SK-N-SH treated with all-trans-retinoic acid at 6 μM for 48 hours (cell line): ENCODE measurements around the gene FRMD4A.

Experiments
- ARNTL ChIP-seq: fragments of 450-650 bp; formaldehyde crosslinking; IDR thresholded peaks from 2 replicates; pipeline ENCODE4 v1.5.0; 2020; ENCODE audit warnings: low read depth, mild to moderate bottlenecking, moderate library complexity, borderline replicate concordance
- BACH2 ChIP-seq: fragments of 250-450 bp; sonication (Bioruptor Pico); IDR thresholded peaks from 2 replicates; pipeline ENCODE4 v1.9.0; 2021; ENCODE audit warnings: mild to moderate bottlenecking, borderline replicate concordance
- CREB5 ChIP-seq: fragments of 250-450 bp; sonication (Bioruptor Pico); IDR thresholded peaks from 2 replicates; pipeline ENCODE4 v1.5.1; 2020; ENCODE audit warnings: low read depth, mild to moderate bottlenecking, moderate library complexity
- GLIS3 ChIP-seq: fragments of 250-450 bp; sonication (Bioruptor Pico); IDR thresholded peaks from 2 replicates; pipeline ENCODE4 v1.5.0; 2020; ENCODE audit warnings: mild to moderate bottlenecking, moderate library complexity
- PATZ1 ChIP-seq: fragments of 250-450 bp; sonication (Bioruptor Pico); IDR thresholded peaks from 2 replicates; pipeline ENCODE4 v1.8.0; 2020; ENCODE audit warnings: mild to moderate bottlenecking, moderate library complexity, borderline replicate concordance
- POU6F1 ChIP-seq: fragments of 250-450 bp; sonication (Bioruptor Pico); IDR thresholded peaks from 2 replicates; pipeline ENCODE4 v1.8.0; 2021; ENCODE audit warnings: low read depth, mild to moderate bottlenecking, moderate library complexity, borderline replicate concordance
- RARB ChIP-seq: fragments of 250-450 bp; sonication (Bioruptor Pico); IDR thresholded peaks from 2 replicates; pipeline ENCODE4 v1.8.0; 2021; ENCODE audit warnings: mild to moderate bottlenecking, moderate library complexity
- SNAI2 ChIP-seq: fragments of 250-450 bp; sonication (Bioruptor Pico); IDR thresholded peaks from 2 replicates; pipeline ENCODE4 v1.5.0; 2020; ENCODE audit warnings: mild to moderate bottlenecking, moderate library complexity
- TCF4 ChIP-seq: fragments of 250-450 bp; sonication (Bioruptor Pico); IDR thresholded peaks from 2 replicates; pipeline ENCODE4 v1.8.0; 2021; ENCODE audit warnings: mild to moderate bottlenecking, moderate library complexity, borderline replicate concordance
- ZFP3 ChIP-seq: fragments of 250-450 bp; sonication (Bioruptor Pico); IDR thresholded peaks from 2 replicates; pipeline ENCODE4 v1.5.0; 2020; ENCODE audit warnings: mild to moderate bottlenecking, moderate library complexity
- ZFP30 ChIP-seq: fragments of 450-650 bp; formaldehyde crosslinking; IDR thresholded peaks from 2 replicates; pipeline ENCODE4 v1.5.0; 2022; ENCODE audit warnings: mild to moderate bottlenecking, moderate library complexity

GRCh38 chr10:14276210-14276609 is 54.5 kb downstream of the FRMD4A start:
- TF ChIP-seq GLIS3 (CRISPR knock-in tag) (no peak), ARNTL (no peak), POU6F1 (no peak), RARB (CRISPR knock-in tag) (no peak), PATZ1 (CRISPR knock-in tag) (no peak), SNAI2 (CRISPR knock-in tag) (no peak), BACH2 (CRISPR knock-in tag) (no peak), TCF4 (CRISPR knock-in tag) (no peak), CREB5 (CRISPR knock-in tag) (no peak), ZFP3 (CRISPR knock-in tag) (no peak), ZFP30 (CRISPR knock-in tag) (no peak)
